Placental pericyte (primary cell): ENCODE measurements around the gene PRPF4. TPM values are rescaled to one million over a fixed set of nuclear protein-coding genes. Genes with fewer than 3 reads are reported as not detected.

ENCODE experiments used
- total RNA-seq: library from RNA; depleted of rRNA; stranded (reverse); fragments of >200 nt; gene quantifications from 2 replicates; pipeline ENCODE4 v1.2.3, GENCODE V29; 2012

PRPF4 gene
- 22.8 and 50.7 TPM in 2 replicates for total RNA-seq

GRCh38 chr9:113275157-113276131 lies at the start of gene PRPF4, which contains the start of gene CDC26:
Gene PRPF4 (plus strand): TSS chr9:113275658. CDS start chr9:113275744, 86 bp downstream.
Gene CDC26 (minus strand): TSS chr9:113275572. CDS start chr9:113272507, 3,065 bp downstream.

GRCh38 chr9:113302792-113303418 lies 27.4 kb downstream of the PRPF4 start, which contains the start of gene RNF183:
Gene RNF183 (minus strand): TSS chr9:113303376. CDS start chr9:113298184, 5,192 bp downstream.

GRCh38 chr9:113340011-113340699 lies 64.7 kb downstream of the PRPF4 start, which contains the start of gene WDR31:
Gene WDR31 (minus strand): TSS chr9:113340275. CDS start chr9:113332022, 8,253 bp downstream.

Other genes starting within 250 kb of the PRPF4 start
- gene ZFP37, start 218.9 kb upstream of the PRPF4 start, total RNA-seq = 1.1 and 2.1 TPM in 2 replicates
- gene SLC31A2, start 124.7 kb upstream of the PRPF4 start, total RNA-seq = 14.6 and 24.3 TPM in 2 replicates
- gene FKBP15, start 54.4 kb upstream of the PRPF4 start, total RNA-seq = 25.4 and 35.5 TPM in 2 replicates
- 44.2 and 102 TPM in 2 replicates for gene SLC31A1, start 54.1 kb upstream of the PRPF4 start, total RNA-seq
- 14.4 and 24.8 TPM in 2 replicates for gene CDC26, start 86 bp upstream of the PRPF4 start, total RNA-seq
- not detected in 2 replicates for gene RNF183, start 27.7 kb downstream of the PRPF4 start, total RNA-seq
- 0.43 and 1.3 TPM in 2 replicates for gene WDR31, start 64.6 kb downstream of the PRPF4 start, total RNA-seq
- not detected in 2 replicates for gene BSPRY, start 73.9 kb downstream of the PRPF4 start, total RNA-seq
- gene HDHD3, start 101.3 kb downstream of the PRPF4 start, total RNA-seq = 5.7 and 7.0 TPM in 2 replicates
- 12.3 and 16.8 TPM in 2 replicates for gene ALAD, start 125.6 kb downstream of the PRPF4 start, total RNA-seq
- 23.0 and 73.6 TPM in 2 replicates for gene POLE3, start 135.0 kb downstream of the PRPF4 start, total RNA-seq
- 0.43 and 0.66 TPM in 2 replicates for gene C9orf43, start 135.1 kb downstream of the PRPF4 start, total RNA-seq
- gene RGS3, start 188.1 kb downstream of the PRPF4 start, total RNA-seq = 39.4 and 60.3 TPM in 2 replicates